Hypothalamus (tissue), 51 donors: ENCODE results near the gene RPTOR.
A peak's percentile ranks its signal among the peaks of the same experiment; 100 is the strongest.
"Not testable (repeated sequence)": the region's sequence is repeated elsewhere in the genome, so short reads cannot be mapped to it uniquely, and the experiment has no call there.

Experiments used
- DNase-seq, 51 donors: peaks; one replicate each; lab custom pipeline; 2025; lab: John Stamatoyannopoulos, UW

The RPTOR gene

GRCh38 chr17:80802626-80803450 lies 258.2 kb downstream of the RPTOR start:
- DNase-seq, result no peak

DNA sequence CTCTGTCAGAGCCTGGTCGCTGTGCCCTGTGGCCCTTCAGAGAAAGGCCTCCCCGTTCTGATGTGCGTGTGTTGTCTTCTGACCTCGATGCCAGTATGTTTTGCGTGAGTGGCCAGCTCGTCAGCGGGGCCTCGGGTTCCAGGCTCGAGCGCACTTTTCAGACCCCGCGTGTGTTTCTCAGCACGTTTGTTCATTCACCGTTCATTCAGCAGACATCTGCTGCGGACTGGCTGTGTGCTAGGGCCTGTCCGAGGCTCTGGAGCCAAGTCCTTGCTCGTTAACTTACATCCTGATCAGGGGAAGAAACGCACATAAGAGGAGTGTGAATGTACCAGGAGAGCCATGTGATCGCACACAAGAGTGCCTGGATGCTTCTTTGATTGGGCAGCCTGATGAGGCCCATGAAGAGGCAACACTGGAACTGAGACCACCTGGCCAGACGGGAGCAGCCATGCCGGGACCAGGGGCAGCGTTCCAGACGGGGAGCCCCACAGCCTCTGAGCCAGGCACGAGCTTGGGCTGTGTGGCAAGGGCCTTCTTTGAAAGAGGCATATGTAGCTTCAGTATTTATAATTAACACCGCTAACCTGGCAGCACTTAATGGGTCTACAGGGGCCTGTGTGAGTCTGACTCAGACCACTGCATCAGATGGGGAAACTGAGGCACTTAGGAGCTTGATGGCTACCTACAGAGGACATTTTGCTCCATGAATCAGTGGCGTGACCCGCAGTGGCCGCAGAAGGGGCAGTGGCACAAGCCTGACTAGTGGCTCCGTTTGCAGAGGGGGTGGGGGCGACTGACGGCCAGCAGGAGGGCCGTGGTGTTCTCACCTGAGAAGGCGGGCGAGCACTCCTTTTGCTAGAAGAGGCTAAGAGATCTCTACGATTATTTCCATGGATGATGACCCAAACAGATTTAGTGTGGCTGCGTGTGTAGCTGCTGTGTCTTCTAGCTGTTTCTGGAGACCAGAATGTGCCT lies 259.1 kb downstream of the RPTOR start:
- no peak for DNase-seq

DNA sequence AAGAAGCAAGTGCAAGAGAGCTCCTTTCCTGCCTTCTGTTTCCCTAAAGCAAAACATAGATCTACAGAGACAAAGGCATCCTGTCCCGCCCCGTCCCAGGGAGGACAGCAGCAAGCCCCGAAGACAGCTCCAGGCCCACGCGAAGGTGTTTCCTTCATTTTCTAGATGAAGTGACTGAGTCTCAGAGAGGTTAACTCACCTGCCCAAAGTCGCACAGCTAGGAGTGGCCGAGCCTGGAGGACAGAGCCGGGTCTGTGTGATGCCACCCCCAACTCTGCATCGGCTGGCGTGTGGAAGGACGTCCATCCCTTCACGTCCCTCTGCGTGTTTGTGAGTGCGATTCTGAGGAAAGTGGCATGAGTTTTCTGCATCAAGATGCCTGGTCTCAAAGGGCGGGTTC lies 259.8 kb downstream of the RPTOR start:
- no peak for DNase-seq

- DNase-seq, result no peak
These were observed 260.6 kb downstream of the RPTOR start for GRCh38 chr17:80805032-80805751.

- no peak for DNase-seq
These were observed 262.4 kb downstream of the RPTOR start for GRCh38 chr17:80807014-80807413.

- DNase-seq, result no peak
These were observed 263.2 kb downstream of the RPTOR start for GRCh38 chr17:80807882-80808281.

DNA sequence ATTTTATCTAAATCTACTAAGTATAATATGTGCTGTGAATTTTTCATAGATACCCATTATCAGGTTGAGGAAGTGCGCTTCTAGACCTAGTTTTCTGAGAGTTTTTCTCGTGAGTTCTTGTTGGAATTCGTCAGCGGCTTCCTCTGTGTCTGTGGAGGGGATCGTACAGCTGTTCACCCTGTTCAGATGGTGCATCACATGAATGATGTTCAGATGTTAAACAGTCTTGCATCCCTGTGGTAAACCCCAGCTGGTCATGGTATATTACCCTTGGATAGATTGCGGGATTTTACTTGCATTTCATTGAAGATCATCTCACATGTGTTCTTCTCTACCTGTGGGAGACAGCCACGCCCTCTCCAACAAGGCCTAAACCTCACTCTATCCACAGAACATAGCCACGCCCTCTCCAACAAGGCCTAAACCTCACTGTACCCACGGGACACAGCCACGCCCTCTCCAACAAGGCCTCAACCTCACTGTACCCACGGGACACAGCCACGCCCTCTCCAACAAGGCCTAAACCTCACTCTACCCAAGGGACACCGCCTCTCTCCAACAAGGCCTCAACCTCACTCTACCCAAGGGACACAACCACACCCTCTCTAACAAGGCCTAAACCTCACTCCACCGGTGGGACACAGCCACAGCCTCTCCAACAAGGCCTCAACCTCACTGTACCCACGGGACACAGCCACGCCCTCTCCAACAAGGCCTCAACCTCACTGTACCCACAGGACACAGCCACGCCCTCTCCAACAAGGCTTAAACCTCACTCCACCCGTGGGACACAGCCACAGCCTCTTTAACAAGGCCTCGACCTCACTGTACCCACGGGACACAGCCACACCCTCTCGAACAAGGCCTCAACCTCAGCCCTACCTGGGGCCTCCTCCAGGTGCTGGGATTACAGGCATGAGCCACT lies 266.8 kb downstream of the RPTOR start:
- no peak for DNase-seq

DNA sequence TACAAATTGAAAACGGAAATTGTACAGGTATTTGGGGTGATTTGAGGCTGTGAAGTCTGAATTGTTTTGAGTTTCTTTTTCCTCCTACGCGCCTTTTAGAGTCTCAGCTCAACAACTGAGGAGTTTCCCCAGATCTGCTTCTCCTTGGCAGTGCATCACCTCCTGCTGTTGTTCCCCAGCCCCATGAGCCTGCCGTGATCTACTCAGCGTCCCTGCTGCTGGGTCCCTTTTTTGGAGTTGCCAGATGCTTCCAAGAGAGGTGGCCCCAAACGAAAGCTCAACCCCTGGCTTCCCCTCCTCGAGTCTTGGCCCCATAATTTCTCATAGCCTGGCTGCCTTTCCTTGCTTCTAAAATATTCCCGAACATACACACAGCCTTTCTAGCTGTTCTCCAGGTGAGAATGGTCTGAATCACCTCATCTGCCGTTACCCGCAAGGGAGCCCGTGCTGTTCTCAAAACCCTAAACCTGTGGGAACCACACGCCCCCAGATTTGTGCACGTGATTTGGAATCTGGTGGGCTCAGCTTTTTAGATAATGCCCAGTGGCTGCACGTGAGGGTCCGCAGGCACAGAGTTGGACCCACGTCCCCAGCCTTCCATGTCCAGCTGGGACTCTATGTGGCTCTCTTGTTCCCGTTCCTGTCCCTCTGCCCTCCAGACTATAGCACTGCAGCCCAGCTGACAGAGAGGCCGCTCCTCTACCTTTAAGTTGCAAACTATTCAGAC lies 267.9 kb downstream of the RPTOR start:
- no peak for DNase-seq

- DNase-seq, result no peak
These were observed 268.7 kb downstream of the RPTOR start for GRCh38 chr17:80813318-80813717.

GRCh38 chr17:80814491-80814890 lies 269.9 kb downstream of the RPTOR start:
- no peak for DNase-seq

GRCh38 chr17:80815151-80815681 lies 270.6 kb downstream of the RPTOR start:
- no peak for DNase-seq

- not testable (repeated sequence) for DNase-seq
These were observed 271.1 kb downstream of the RPTOR start for GRCh38 chr17:80815718-80816117.

DNA sequence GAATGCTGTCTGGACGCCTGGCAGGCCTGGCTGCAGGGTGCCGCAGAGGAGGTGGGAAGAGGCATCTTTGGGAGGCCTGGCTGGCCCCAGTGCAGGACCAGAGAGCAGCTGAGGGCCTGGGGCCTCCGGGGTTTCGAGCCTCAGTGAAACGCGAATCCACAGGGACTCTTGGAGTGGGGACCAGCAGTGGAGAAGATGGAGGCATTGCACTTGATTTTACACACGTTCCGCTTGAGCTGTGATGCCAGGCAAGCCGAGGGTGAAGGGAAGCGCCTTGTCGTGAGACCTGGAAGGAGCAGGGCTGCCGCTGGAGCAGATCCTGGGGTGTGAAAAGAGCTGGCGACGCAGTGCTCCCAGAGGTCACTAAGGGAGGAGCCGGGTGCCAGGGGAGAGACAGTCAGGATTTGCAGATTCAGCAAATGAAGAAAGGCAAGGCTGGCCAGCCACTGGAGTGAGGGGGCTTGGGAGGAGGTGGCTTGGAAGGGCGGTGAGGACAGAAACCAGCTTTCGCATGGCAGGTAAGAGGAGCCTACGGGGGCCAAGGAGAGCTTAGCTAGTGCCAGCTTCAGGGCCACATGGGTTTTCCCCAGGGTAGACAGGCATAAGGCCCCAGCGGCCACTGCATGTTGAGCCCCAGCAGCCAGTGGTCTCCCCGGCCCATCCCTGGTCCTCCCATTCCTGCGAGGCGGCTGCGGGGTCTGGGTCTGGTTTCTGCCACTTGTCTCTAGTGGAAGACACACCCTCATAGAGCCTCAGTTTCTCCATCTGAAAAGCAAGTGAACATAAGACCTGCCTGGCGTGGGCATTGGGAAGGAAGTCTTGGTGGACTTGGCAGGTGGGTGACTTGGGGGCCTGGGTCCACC lies 271.8 kb downstream of the RPTOR start:
- DNase-seq, result no peak

- no peak for DNase-seq
These were observed 272.7 kb downstream of the RPTOR start for GRCh38 chr17:80817321-80817845.

DNA sequence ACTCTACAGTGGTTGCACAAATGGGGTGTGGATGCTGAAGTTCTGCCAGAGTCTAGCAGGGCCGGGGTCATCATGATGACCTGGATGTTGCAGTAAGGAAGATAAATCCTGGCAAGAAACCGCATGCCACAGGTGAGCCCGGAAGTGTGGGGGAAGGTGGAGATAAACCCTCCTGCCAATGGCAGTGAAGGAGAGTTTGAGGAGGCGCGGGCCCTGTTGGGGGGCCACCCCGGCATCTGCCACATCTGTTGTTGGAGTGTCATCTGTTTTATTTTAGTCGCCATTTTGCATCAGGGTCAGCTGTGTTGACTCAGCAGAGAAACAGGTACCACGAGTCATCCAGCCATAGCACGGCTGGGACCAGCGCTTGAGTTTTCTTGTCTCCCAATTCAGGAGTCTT lies 273.2 kb downstream of the RPTOR start:
- no peak for DNase-seq

DNA sequence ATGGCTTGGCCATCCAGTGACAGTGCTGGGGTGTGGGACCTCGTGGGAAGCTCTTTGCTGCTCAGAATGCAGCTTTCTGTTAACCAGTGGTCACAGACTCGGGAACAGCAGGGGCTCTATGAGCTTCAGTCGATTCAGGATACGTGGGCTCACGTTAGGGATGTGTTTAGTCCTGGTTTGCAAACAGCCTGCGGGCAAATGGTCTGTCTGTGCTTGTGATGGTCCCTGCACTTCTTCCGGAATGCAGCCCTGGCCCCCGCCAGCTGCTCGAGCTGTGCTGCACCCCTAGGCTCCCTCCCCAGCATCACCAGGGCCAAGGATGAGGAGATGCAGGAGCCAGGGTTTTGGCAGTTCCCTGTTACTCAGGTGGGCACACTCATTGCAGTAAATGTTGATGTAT lies 274.2 kb downstream of the RPTOR start:
- DNase-seq, result no peak

- DNase-seq, result peak in 4 of 51 donors; percentile 14 to 37 (median 24)
These were observed 275.0 kb downstream of the RPTOR start for GRCh38 chr17:80819422-80820164.
